Measurements from ENCODE around the gene BTBD9.

GRCh38 chr6:38533064-38533463 lies 106.7 kb downstream of the BTBD9 start:
- TF ChIP-seq EZH2 (IDR thresholded peaks at IDR 0.05; ENCODE audit: insufficient read depth, poor library complexity, severe bottlenecking): no peak
- TF ChIP-seq EZH2phosphoT487 (IDR thresholded peaks at IDR 0.05; ENCODE audit: insufficient read depth, low read depth): no peak

Data from GM23248 (cell line).